Islet of Langerhans (tissue), 1 donor: Measurements from ENCODE around the gene FAM184B.
"Not testable (repeated sequence)": the region's sequence is repeated elsewhere in the genome, so short reads cannot be mapped to it uniquely, and the experiment has no call there.

ENCODE experiments used
- FAIRE-seq: peaks from one replicate; lab custom pipeline; 2011; peaks lifted over from hg19 to GRCh38; lab: Jason Lieb, UNC

FAM184B gene

GRCh38 chr4:17681281-17682221 is 99.9 kb downstream of the FAM184B start:
- FAIRE-seq = no peak

GRCh38 chr4:17680559-17681280 is 100.7 kb downstream of the FAM184B start:
- no peak for FAIRE-seq

- FAIRE-seq = no peak
Measured at GRCh38 chr4:17670423-17670822, 111.0 kb downstream of the FAM184B start.

- FAIRE-seq = no peak
Measured at GRCh38 chr4:17667653-17668201, 113.7 kb downstream of the FAM184B start.

GRCh38 chr4:17667253-17667652 is 114.2 kb downstream of the FAM184B start:
- FAIRE-seq = no peak

- FAIRE-seq = no peak
Measured at GRCh38 chr4:17665852-17666251, 115.6 kb downstream of the FAM184B start.

GRCh38 chr4:17665346-17665745 is 116.1 kb downstream of the FAM184B start:
- FAIRE-seq = no peak

- FAIRE-seq = no peak
Measured at GRCh38 chr4:17664755-17665154, 116.7 kb downstream of the FAM184B start.

- FAIRE-seq = no peak
Measured at GRCh38 chr4:17662694-17663093, 118.7 kb downstream of the FAM184B start.

GRCh38 chr4:17659196-17659595 is 122.2 kb downstream of the FAM184B start:
- not testable (repeated sequence) for FAIRE-seq

GRCh38 chr4:17657849-17658248 is 123.6 kb downstream of the FAM184B start:
- no peak for FAIRE-seq

- no peak for FAIRE-seq
Measured at GRCh38 chr4:17657090-17657489, 124.3 kb downstream of the FAM184B start.

- no peak for FAIRE-seq
Measured at GRCh38 chr4:17654701-17655100, 126.7 kb downstream of the FAM184B start.

- FAIRE-seq = no peak
Measured at GRCh38 chr4:17650406-17650805, 131.0 kb downstream of the FAM184B start.

GRCh38 chr4:17647927-17648326 is 133.5 kb downstream of the FAM184B start:
- FAIRE-seq = no peak

- FAIRE-seq = no peak
Measured at GRCh38 chr4:17647176-17647806, 134.1 kb downstream of the FAM184B start.

GRCh38 chr4:17646693-17647092 is 134.7 kb downstream of the FAM184B start:
- no peak for FAIRE-seq

- FAIRE-seq = no peak
Measured at GRCh38 chr4:17642398-17642783, 139.0 kb downstream of the FAM184B start.

- no peak for FAIRE-seq
Measured at GRCh38 chr4:17639136-17639535, 142.3 kb downstream of the FAM184B start.

GRCh38 chr4:17636696-17637622 is 144.5 kb downstream of the FAM184B start:
- no peak for FAIRE-seq

GRCh38 chr4:17636341-17636695 is 145.1 kb downstream of the FAM184B start:
- no peak for FAIRE-seq

- FAIRE-seq = no peak
Measured at GRCh38 chr4:17635056-17635455, 146.4 kb downstream of the FAM184B start.
